AG10803 (cell line): ENCODE data around the gene PRDM10.
A peak's percentile ranks its signal among the peaks of the same experiment; 100 is the strongest.

Experiments
- DNase-seq: peaks from one replicate; pipeline ENCODE4 v3.0.0; 2010; ENCODE audit warnings: low read depth
- H3K4me3 ChIP-seq: 2 replicates; pipeline ENCODE4 v1.5.1; 2011; ENCODE audit warnings: mild to moderate bottlenecking, low read length, control low read depth
- CTCF ChIP-seq: conservative IDR thresholded peaks from 2 replicates; pipeline ENCODE4 v1.5.1; 2011; ENCODE audit warnings: mild to moderate bottlenecking, low read length, control low read depth, inconsistent platforms

The PRDM10 gene

GRCh38 chr11:130002352-130002845 is at the start of gene PRDM10:
Gene PRDM10 (minus strand): TSS chr11:130002835. CDS start chr11:129960964, 41,871 bp downstream.
- no peak for TF ChIP-seq CTCF
- peak; percentile 94 for DNase-seq
- peak within 1 kb of the TSS; percentile 78 for H3K4me3 ChIP-seq

GRCh38 chr11:130051082-130051481 is 48.4 kb upstream of the PRDM10 start:
- no peak overlapping the region for H3K4me3 ChIP-seq
- DNase-seq = peak; percentile 75
- no peak for TF ChIP-seq CTCF

- H3K4me3 ChIP-seq = no peak overlapping the region
- DNase-seq = peak; percentile 42
- TF ChIP-seq CTCF = no peak
Observed at GRCh38 chr11:130050257-130050656, 47.6 kb upstream of the PRDM10 start.

- no peak for DNase-seq
- H3K4me3 ChIP-seq = no peak overlapping the region
- no peak for TF ChIP-seq CTCF
Observed at GRCh38 chr11:130049328-130049771, 46.7 kb upstream of the PRDM10 start.

- DNase-seq = no peak
- H3K4me3 ChIP-seq = no peak overlapping the region
- no peak for TF ChIP-seq CTCF
Observed at GRCh38 chr11:130047141-130047540, 44.5 kb upstream of the PRDM10 start.

- no peak for DNase-seq
- H3K4me3 ChIP-seq = no peak overlapping the region
- no peak for TF ChIP-seq CTCF
Observed at GRCh38 chr11:130043575-130043974, 40.9 kb upstream of the PRDM10 start.

- TF ChIP-seq CTCF = no peak
- peak; percentile 94 for DNase-seq
Observed at GRCh38 chr11:130042093-130042591, 39.5 kb upstream of the PRDM10 start.

More at GRCh38 chr11:130042093-130042591, 39.5 kb upstream of the PRDM10 start:
- H3K4me3 ChIP-seq = no peak overlapping the region
